T-helper 2 cell (primary cell): Measurements from ENCODE around the gene ZNF8.

ENCODE experiments used
- DNase-seq, 5 experiments: peaks; one replicate each; pipeline versions ENCODE4 v3.0.0 to v3.0.0-alpha.2; 2012 to 2022

Gene ZNF8

DNA sequence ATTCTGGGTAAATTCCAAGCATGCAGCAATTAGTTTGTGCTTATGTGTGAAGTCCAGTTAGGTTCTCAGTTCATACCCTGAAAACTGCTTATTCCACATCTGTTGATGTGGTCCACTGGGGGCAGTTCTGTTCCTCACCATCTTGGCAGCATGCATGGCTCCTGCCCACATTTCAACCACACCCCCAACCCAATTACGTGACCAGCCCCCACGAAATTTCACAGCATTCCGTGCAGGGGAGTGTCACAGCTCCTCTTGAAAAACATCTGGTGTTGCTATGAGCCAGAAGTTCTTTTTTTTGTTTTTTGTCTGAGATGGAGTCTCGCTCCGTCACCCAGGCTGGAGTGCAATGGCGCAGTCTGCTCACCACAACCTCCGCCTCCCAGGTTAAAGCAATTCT is 17.3 kb downstream of the ZNF8 start:
- DNase-seq: no peak

DNA sequence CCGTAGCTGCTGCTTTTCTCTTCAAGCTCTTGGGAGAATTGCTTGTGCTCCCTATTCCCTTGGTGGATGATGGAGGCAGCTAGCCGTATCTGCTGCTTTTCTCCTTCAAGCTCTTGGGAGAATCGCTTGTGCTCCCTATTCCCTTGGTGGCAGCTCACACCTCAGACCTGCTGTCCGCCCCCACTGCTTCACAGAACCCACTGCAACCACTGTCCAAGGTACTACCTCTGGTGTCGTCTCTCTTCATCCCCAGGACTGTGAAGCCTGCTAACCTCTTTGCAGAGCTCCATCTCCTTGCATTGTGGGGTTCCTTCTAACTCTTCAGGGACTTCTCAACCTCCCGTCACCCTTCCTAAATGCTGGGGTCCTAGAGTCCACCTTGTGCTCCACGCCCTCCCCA is 21.9 kb downstream of the ZNF8 start:
- no peak for DNase-seq

GRCh38 chr19:58304255-58304654 is 25.5 kb downstream of the ZNF8 start:
- no peak for DNase-seq

- no peak for DNase-seq
Measured at GRCh38 chr19:58304748-58305064, 26.0 kb downstream of the ZNF8 start.

DNA sequence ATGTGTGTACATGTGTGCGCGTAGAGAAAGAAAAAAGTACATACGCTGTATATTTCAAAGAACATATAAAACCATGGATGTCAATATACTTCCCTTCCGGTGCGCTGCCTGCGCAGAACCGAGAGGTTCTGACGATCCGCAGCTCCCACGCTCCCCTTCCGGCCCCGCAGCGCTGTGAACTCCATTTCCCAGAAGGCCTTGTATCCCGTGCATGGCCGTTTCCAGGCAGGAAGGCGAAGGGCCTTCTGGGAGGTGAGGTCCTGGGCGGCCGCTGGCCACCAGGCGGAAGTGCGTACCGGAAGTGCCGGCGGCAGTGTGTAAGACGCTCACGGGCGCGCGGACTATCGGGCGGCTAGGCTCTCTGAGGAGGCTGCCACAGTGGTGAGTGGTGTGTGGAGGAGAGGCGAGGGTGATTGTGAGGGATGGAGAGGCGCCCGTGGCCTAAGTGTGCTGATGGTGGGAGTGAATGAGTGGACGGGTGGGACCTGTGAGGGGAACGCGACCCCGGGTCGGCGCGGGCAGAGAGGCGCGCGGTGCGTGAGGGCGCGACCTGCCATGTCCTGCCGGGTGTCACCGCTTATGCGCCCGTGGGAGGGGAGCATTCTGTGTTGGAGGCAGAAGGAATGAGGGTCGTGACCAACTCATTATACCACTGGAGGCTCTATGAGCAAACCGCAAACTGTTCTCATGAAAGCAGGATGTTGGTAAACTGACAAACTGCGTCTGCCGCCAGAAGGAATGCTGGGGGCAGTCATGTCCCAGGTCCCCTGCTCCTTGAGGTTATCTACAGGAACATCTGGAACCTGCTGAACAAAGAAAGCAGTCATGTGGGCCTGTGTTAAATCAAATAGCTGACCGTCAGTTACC is 26.5 kb downstream of the ZNF8 start, which contains the start of gene ERVK3-1:
Gene ERVK3-1 (plus strand): TSS at position 313 of the 867 bp plus-strand sequence. CDS start 6,792 bp downstream, outside the sequence.
- DNase-seq: peak; percentile 87 to 100 (median 92)

- DNase-seq: peak in 1 of 5 experiments; percentile 36
Measured at GRCh38 chr19:58305932-58306323, 27.2 kb downstream of the ZNF8 start.

DNA sequence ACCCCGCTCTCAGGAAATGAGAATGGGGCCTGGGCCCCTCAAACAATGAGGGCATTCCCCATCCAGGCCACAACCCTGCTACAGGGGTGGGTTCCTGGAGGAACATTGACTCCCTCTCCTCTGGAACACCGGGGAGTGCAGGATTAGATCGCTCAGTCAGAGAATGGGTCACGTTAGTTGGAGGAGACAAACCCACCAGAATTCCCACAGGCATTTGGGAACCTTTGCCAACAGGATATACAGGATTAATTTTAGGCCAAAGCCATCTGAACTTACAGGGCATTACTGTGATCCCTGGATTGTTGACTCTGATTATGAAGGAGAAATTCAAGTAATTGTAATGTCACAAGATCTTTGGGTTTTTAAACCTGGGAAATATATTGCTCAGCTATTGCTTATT is 29.0 kb downstream of the ZNF8 start:
- DNase-seq: no peak

DNA sequence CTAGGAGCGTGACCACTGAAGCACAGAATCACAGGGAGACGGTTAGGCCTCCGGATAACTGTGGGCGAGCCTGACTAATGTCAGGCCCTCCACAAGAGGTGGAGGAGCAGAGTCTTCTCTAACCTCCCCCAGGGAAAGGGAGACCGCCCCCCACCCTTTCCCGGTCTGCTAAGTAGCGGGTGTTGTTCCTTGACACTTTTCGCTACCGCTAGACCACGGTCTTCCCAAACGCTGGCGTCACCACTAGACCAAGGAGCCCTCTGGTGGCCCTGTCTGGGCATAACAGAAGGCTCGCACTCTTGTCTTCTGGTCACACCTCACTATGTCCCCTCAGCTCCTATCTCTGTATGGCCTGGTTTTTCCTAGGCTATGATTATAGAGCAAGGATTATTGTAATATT is 31.9 kb downstream of the ZNF8 start:
- DNase-seq: peak in 1 of 5 experiments; percentile 8

GRCh38 chr19:58311345-58311865 is 32.6 kb downstream of the ZNF8 start:
- DNase-seq: no peak

DNA sequence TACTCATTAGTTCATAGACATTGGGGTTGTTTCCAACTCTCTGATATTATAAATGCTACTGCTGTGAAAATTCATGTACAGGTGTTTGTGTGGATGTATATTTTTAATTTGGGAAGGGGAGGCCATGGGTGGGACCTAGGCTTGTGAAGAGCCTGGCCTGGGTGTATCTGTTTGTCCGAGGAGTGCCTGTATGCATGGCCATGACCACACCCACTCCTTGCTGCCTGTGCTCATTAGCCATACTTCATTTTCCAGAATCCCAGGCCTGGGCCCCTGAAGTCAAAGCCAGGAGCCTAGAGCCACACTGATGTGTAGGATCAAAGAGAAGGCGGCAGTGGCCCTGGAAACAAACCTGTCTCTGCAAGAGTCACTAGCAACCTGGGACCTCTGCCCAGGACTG is 36.8 kb downstream of the ZNF8 start:
- no peak for DNase-seq

DNA sequence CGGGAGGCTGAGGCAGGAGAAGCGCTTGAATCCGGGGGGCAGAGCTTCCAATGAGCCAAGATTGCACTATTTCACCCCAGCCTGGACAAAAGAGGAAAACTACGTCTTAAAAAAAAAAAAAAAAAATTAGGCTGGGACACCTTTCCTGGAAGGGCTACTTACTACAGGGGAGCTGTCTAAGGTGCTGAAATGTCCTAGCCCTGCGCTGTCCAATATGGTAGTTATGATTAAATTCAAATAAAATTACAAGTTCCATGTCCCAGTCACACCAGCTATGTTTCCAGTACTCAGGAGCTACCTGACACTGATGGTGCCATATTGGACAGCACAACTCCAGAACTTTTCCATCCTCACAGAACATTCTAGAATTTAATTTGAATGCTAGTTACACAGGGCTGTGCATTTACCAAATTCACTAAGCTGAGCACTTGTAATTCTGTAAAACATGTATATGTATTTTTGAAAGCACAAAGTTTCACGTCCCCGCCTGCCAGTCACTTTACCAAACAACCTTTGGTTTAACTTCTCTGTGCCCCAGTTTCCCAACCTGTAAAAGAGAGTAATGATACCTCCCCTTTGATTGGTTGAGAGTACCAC is 38.8 kb downstream of the ZNF8 start:
- DNase-seq: peak in 1 of 5 experiments; percentile 27

- DNase-seq: no peak
Measured at GRCh38 chr19:58318297-58318696, 39.5 kb downstream of the ZNF8 start.

- no peak for DNase-seq
Measured at GRCh38 chr19:58319241-58319640, 40.5 kb downstream of the ZNF8 start.

GRCh38 chr19:58325311-58326022 is 46.7 kb downstream of the ZNF8 start:
- peak in 1 of 5 experiments; percentile 27 for DNase-seq

- no peak for DNase-seq
Measured at GRCh38 chr19:58326501-58326913, 47.8 kb downstream of the ZNF8 start.

- DNase-seq: peak; percentile 64 to 91 (median 82)
Measured at GRCh38 chr19:58326914-58327726, 48.4 kb downstream of the ZNF8 start, which contains the start of gene ZSCAN22. Gene ZSCAN22, plus strand, starts transcription at chr19:58326994. Its CDS starts 7,809 bp downstream, at chr19:58334803.

- no peak for DNase-seq
Measured at GRCh38 chr19:58328999-58329398, 50.2 kb downstream of the ZNF8 start.

GRCh38 chr19:58330458-58330857 is 51.7 kb downstream of the ZNF8 start:
- DNase-seq: no peak

DNA sequence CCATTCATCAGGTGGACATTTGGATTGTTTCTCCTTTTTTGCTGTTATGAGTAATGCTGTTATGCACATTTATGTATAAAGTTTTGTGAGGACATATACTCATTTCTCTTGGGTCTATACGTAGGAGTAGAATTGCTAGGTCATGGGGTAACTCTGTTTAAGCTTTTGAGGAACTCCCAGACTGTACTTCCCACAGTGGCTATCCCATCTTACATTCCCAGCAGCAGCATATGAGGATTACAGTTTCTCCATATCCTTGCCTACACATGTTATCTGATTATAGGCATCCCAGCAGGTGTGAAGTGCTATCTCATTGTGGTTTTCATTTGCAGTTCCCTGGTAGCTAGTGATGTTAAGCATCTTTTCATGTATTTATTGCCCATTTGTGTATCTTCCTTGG is 53.9 kb downstream of the ZNF8 start:
- no peak for DNase-seq

DNA sequence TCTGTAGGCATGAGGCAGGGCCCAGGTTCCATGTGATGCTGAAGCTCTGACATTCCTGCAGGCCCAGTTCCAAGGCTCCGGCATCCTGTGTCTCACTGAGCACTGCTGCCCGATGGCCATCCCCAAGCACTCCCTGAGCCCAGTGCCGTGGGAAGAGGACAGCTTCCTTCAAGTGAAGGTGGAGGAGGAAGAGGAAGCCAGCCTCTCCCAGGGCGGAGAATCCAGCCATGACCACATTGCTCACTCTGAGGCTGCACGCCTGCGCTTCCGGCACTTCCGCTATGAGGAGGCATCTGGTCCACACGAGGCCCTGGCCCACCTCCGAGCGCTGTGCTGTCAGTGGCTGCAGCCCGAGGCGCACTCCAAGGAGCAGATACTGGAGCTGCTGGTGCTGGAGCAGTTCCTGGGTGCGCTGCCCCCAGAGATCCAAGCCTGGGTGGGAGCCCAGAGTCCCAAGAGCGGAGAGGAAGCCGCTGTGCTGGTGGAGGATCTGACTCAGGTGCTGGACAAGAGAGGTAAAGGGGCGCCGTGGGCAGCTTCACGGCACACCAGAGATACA is 56.0 kb downstream of the ZNF8 start:
- DNase-seq: no peak

DNA sequence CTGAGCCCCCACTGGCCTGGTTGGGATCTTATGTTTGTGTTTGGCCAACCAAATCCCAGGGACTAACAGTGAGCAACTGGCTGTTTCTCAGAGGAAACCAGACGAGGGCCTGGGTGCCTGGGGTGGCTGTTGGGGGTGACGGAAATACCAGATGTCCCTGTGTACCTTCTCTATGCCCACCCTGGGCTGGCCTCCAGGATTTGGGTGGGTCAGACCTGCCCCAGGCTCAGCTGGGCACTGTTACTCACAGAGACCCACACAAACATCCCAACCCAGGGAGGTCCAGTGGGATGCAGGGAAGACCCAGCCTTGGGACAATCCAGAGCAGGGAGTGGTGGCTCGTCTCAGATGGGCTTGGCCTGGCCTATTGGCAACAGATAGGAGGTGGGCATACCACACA is 56.9 kb downstream of the ZNF8 start:
- DNase-seq: no peak

DNA sequence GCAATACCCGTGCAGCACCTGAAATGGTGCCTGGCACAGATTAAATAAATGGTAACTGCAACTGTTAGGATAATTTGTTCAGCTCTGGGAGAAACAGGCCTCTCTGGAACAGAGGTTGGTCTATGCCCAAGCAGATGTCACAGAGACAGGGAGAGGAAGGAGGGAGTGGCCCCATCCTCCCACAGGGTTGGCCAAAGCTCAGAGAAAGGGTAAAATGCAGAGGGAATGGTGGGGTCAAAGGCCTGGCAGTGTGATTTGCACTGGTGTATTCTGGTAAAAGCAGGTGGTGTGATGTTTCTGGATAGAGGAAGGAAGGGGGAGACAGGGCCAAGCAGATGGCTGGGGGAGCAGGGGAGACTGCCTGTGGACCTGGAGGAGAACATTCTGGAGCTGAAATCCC is 57.5 kb downstream of the ZNF8 start:
- DNase-seq: no peak
